GOT3 (cell line): ENCODE measurements around the gene ZNF808.
"Not testable (repeated sequence)": the region's sequence is repeated elsewhere in the genome, so short reads cannot be mapped to it uniquely, and the experiment has no call there.

ENCODE experiments used
- DNase-seq: peaks from one replicate; lab custom pipeline; 2025; ENCODE audit warnings: mixed read lengths; lab: John Stamatoyannopoulos, UW

The ZNF808 gene

GRCh38 chr19:52535771-52536447, 8.4 kb downstream of the ZNF808 start:
- no peak for DNase-seq

- DNase-seq = no peak
Observed at GRCh38 chr19:52536448-52536800, 9.0 kb downstream of the ZNF808 start.

GRCh38 chr19:52538815-52539214, 11.3 kb downstream of the ZNF808 start:
- DNase-seq = not testable (repeated sequence)

GRCh38 chr19:52541176-52541575, 13.7 kb downstream of the ZNF808 start:
- DNase-seq = not testable (repeated sequence)

- DNase-seq = no peak
Observed at GRCh38 chr19:52541608-52542007, 14.1 kb downstream of the ZNF808 start.

GRCh38 chr19:52542541-52542940, 15.1 kb downstream of the ZNF808 start:
- DNase-seq = not testable (repeated sequence)

- no peak for DNase-seq
Observed at GRCh38 chr19:52542984-52543664, 15.7 kb downstream of the ZNF808 start.

GRCh38 chr19:52554216-52554971, 26.9 kb downstream of the ZNF808 start:
- no peak for DNase-seq

GRCh38 chr19:52557231-52557995, 29.9 kb downstream of the ZNF808 start:
- no peak for DNase-seq

- DNase-seq = not testable (repeated sequence)
Observed at GRCh38 chr19:52558732-52559445, 31.4 kb downstream of the ZNF808 start.

- DNase-seq = not testable (repeated sequence)
Observed at GRCh38 chr19:52561611-52562010, 34.1 kb downstream of the ZNF808 start.

GRCh38 chr19:52566121-52566520, 38.7 kb downstream of the ZNF808 start:
- no peak for DNase-seq

GRCh38 chr19:52566588-52566987, 39.1 kb downstream of the ZNF808 start:
- DNase-seq = no peak

- DNase-seq = no peak
Observed at GRCh38 chr19:52567921-52568320, 40.5 kb downstream of the ZNF808 start.

GRCh38 chr19:52569638-52569999, 42.2 kb downstream of the ZNF808 start:
- not testable (repeated sequence) for DNase-seq

GRCh38 chr19:52570000-52570861, 42.8 kb downstream of the ZNF808 start, which contains the start of gene ZNF701:
TSS of gene ZNF701 (plus strand) at chr19:52570287. CDS start at chr19:52574148, 3,861 bp downstream.
- DNase-seq = peak; percentile 79

GRCh38 chr19:52584736-52585440, 57.4 kb downstream of the ZNF808 start:
- no peak for DNase-seq

GRCh38 chr19:52585604-52586003, 58.1 kb downstream of the ZNF808 start:
- DNase-seq = no peak

- no peak for DNase-seq
Observed at GRCh38 chr19:52590728-52591127, 63.3 kb downstream of the ZNF808 start.

- no peak for DNase-seq
Observed at GRCh38 chr19:52592301-52592700, 64.8 kb downstream of the ZNF808 start.
